HK-2 (cell line): ENCODE data around the gene EPB41L1.

Experiments used
- DNase-seq: peaks from one replicate; pipeline ENCODE4 v3.0.0-alpha.2; 2018; ENCODE audit not compliant: unreplicated experiment

Gene EPB41L1

DNA sequence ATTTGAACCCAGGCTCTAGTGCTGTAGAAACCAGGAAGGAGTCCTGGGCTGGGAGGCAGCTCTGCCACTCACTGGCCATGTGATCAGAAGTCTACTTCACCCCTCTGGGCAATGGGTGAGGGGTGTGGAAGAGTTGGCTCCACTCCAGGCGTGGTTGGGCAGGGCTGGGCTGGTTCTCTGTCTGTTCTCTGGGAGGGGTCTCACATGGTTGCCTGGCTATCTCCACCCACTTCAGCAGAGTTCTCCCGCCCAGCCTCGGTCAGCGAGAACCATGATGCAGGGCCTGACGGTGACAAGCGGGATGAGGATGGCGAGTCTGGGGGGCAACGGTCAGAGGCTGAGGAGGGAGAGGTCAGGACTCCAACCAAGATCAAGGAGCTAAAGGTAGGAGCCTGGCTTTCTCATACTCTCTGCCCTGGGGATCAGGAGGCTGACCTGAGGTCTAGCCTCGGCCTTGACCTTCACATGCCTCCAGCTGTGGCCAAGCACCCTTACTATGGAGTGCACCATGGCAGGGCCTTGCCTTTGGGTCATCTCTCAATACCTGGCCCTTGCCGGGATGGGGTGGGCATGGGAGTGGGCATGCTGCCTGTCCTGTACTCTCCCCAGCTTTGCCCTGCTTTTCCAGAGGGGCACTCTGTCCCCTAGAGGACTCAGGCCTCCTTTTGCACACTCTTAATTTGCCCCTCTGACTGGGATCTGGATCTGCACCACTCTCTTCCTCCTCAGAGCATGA, 39.6 kb downstream of the EPB41L1 start:
- DNase-seq = no peak

GRCh38 chr20:36196676-36197075, 42.1 kb downstream of the EPB41L1 start:
- DNase-seq = no peak

DNA sequence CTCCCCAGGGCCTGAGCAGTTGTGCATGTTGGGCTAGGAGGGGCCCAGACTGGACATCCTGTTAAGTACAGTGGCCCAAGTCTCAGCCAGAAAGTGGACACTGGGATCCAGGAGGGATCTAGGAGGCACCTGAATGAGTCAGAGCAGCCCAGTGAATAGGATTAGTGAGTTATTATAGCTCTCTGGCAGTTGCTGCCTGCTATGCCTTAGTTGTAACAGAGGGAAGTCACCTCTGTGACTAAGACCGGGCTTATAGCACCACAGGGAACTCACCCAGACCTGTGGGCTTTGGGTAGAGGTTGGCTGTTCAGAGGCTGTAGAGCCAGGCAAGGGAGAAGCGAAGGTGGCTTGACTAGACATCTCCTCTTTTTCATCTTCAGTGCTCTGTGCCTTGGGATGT, 42.7 kb downstream of the EPB41L1 start:
- peak; percentile 36 for DNase-seq

DNA sequence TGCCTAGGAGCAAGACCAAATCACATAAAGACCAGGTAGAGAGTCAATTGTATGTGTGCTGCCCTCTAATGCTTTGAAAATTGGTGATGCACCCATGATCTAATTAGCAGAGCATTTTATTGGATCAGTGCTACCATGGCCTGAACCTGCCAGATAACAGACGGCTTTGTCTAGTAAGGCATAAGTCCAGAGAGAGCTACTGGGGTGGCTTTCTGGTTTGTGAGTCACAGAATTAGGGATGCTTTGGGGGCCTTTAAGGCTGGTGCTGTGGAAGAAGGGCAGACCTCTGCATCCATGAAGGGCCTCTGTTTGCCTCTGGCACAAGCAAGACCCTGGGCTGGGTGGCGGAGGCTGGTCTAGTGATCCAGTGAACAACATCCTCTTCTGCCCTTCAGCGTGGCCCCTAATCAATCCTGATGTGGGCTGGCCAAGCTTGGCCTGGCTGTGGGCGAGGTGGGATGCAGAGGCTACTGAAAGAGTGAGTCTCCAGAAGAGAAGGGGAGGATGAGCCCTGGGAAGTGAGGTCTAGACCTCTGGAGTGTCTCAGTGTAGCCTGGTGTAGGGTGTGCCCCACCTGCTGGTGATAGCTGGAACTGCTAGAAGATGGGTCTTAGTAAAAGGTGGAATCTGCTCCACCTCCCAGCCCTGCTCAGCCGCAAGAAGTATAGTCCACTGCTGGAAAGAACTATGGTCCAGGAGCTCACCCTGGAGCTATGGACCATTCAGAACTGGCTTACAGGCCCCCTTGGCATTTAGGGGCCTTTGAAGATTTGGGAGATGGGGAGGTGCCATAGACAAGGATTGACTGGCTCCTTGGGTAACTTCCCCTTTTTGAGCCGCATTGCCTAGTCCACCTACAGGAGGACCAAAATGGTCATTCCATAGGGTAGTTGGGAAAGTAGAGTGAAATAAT, 45.1 kb downstream of the EPB41L1 start:
- peak; percentile 86 for DNase-seq

GRCh38 chr20:36200451-36200850, 45.9 kb downstream of the EPB41L1 start:
- DNase-seq = no peak

- no peak for DNase-seq
Measured at GRCh38 chr20:36201198-36201597, 46.7 kb downstream of the EPB41L1 start.

DNA sequence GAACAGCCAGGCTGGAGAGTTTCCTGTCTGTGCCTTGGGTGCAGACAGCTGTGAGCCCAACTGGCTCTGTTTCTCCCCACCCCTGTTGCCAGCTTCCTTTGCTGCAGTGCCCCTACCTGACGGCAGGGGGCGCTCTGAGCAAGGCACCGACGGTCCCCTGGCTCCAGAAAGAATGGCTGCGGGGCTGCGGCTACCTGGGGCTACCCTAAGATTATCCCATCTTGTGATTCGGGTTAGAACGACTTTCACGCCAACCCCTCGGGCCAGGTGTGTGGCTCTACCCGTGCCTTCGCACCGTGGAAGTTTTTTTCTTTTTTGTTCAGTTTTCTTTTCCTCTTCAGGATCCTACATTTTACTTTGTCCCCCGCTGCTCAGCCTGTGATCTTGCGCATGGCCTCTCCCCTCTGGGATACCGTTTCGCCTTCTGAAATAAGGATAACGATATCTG, 48.4 kb downstream of the EPB41L1 start:
- peak; percentile 81 for DNase-seq

- no peak for DNase-seq
Measured at GRCh38 chr20:36203861-36204260, 49.3 kb downstream of the EPB41L1 start.

DNA sequence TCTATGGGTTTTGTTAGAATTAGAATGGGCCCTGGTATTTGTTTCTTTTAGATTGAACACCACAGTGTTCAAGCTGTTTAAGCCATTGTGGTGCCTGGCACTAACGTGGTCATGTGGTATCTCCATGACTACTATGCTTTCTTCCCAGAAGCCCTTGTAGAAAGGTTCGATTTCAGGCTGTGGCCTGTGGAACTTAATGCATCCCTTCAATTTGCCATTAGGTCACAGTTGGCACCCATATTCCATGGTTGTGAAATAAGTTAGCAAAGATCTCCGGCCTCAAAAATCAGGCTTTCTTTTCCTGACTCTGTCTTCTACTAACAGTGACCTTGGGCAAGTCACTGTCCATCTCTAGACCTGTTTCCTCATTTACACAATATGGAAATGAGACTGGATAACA, 50.5 kb downstream of the EPB41L1 start:
- no peak for DNase-seq

GRCh38 chr20:36206068-36206467, 51.5 kb downstream of the EPB41L1 start:
- no peak for DNase-seq

DNA sequence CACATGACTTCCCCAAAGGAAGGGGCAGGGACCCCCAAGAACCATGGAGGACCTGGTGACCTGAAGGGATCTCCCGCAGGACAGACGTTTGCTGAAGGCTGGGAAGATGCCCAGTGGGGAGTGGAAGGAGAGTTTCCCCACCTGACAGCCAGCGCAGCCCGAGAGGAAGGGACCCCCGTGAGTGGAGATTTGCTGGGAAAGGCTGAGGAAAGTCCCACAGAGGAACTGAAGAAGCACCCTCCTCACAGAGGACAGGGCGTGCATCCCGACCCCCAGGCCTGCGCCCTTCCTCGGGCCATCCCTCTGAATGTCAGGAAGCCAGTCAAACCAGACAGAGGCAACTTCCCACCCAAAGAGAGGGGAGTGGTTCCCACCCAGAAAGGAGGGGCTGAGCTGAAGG, 52.1 kb downstream of the EPB41L1 start:
- no peak for DNase-seq

GRCh38 chr20:36207602-36208001, 53.1 kb downstream of the EPB41L1 start:
- DNase-seq = no peak

DNA sequence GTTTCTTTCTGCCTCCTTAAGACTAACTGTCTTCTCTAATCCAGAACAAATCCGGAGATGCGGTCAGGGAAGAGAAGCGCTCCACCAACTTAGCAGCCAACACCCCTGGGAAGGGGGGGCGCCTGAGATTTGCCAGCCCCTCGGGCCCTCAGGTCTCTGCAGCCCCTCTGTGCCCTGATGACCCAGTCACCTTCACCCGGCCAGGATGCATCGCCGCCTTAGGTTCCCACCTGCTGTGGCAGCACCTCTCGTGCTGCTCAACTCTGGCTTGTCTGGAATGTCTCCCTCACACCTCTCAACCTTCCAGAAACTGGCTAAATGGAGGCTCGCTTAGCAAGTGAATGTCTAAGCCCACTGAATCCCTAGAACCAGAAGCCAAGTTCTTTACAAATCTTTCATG, 53.7 kb downstream of the EPB41L1 start:
- no peak for DNase-seq

DNA sequence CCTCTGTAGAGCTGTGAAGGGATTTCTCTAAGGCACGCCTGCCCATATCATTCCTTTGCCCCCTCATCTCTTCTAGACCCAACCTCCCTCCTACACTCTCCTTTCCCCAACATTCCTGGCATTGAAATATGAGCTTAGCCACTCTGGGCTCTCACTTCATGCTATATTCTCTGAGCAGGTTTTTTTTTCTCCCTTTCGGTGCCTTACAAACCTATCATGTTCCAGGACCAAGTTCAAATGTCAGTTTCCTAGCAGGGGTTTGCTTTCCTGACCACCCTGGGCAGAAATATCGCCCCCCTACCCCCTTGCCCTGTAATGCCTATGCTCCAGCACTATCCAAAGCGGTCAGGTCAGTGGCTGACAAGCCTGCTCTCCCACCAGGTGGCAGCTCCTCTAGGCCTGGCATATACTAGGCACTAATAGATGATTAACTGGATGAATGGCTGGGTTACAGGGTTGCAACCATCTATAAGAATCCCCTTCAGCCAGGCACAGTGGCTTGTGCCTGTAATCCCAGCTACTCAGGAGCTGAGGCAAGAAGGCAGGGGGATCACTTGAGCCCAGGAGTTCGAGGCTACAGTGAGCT, 56.0 kb downstream of the EPB41L1 start:
- DNase-seq = peak; percentile 45

DNA sequence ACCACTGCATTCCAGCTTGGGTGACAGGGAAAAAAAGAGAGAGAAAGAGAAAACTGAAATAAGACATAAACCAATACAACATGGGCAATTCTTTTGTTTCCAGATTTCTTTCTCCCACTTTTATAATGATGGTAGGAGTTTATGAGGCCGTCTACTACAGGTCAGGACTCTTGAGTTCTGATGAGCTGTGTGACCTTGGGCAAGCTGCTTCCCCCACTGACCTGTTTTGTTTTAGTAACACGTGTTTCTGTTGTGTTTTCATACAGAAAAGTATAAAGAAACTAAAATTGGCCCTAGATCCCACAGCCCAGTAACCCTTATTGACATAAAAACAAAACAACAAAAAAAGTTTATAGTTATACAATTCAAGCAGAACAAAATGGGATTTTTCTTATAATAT, 58.8 kb downstream of the EPB41L1 start:
- DNase-seq = no peak

GRCh38 chr20:36214684-36215256, 60.2 kb downstream of the EPB41L1 start:
- no peak for DNase-seq

DNA sequence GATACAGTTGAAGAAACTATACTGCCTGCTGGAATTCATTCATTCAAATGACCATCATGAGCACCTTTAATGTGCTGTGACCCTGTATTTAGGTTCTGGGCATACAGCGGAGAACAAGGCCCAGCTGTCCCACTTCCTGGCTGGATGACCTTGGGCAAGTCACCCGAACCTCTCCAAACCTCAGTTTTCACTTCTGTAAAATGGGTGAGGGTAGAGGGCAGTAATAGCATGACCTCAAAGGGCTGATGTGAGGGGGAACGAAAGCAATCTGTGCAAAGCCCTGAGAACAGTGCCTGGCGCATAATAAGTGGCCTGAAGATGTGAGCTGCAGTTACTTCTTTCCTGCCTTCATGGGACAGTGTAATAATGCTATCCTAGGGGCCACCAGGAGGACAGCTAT, 61.2 kb downstream of the EPB41L1 start:
- no peak for DNase-seq

DNA sequence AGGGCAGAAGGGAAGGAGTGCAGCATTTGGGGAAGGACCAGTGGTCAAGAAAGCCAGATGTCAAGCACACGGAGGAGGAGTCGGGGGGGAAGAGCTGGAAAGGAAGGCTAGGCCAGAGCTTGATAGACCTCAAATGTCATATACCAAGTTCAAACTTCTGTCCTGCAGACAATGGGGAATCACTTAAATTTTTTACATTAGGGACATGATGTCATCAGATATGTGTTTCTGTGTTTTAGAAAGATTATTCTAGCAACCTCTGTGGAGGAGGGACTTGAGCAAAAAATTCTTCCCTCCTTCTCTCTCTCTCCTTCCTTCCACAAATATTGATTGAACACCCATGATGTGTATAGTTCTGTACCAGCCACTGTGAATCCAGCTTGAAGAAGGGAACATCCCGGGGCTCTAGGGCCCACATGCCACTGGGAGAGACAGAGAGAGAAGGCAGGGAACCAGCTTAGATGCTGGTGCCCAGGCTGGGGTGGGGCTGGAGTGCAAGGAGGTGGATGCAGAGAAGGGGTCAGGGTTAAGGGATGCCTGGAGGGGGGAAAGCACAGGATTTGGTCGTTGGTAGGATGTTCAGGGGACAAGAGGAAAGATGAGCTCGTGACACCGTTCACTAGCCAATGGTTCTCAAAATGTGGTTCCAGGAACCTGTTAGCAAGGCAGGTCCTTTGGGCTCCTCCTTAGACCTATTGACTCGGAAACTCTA, 61.9 kb downstream of the EPB41L1 start:
- DNase-seq = no peak

DNA sequence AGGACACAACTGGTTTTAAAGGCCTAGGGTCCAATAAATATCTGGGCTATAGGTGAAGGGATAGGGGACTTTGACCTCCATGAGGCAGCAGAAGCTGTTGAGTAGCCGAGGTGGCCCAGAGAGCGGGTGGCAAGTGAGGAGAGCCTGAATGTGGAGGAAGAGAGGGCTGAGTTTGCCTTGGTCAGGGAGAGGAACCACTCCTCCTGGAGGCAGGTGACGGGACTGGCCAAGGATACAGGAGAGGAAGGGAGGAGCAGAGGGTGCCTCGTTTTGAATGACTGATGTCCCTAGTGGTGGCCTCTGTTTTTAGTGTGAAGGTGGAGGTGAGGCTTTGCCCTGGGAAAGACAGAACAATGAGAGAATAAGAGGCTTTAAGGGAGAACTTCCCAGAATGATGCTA, 62.7 kb downstream of the EPB41L1 start:
- DNase-seq = no peak

GRCh38 chr20:36218380-36219064, 64.0 kb downstream of the EPB41L1 start:
- DNase-seq = no peak

GRCh38 chr20:36219671-36220220, 65.2 kb downstream of the EPB41L1 start:
- DNase-seq = no peak
